Peyer's patch (tissue), 4 donors: Measurements from ENCODE around the gene SLC9A7.

ENCODE experiments used
- CTCF ChIP-seq, 6 experiments: fragments of 450-650 bp in 4 of 6; fragments of 200-600 bp in 2 of 6; sonication (generic) in 1 of 6; IDR thresholded peaks; one replicate each; pipeline ENCODE4 v1.5.1; 2017 to 2019; ENCODE audit warnings: antibody characterized with exemption in 6 of 6, mild to moderate bottlenecking in 3 of 6, moderate library complexity in 1 of 6
- POLR2A ChIP-seq, 2 donors: fragments of 450-650 bp; IDR thresholded peaks; one replicate each; pipeline ENCODE4 v1.5.1; 2017; ENCODE audit warnings: antibody characterized with exemption in 2 of 2, mild to moderate bottlenecking in 2 of 2, moderate library complexity in 2 of 2

GRCh38 chrX:46788902-46789301 lies 30.0 kb upstream of the SLC9A7 start:
- TF ChIP-seq POLR2A (IDR thresholded peaks at IDR 0.05) (no peak), CTCF (IDR thresholded peaks at IDR 0.05) (no peak)
